Right ventricle myocardium inferior (tissue), 1 donor: ENCODE results near the gene ATP10A. TPM values are rescaled to one million over a fixed set of nuclear protein-coding genes. Genes with fewer than 3 reads are reported as not detected.
"Not testable (repeated sequence)": the region's sequence is repeated elsewhere in the genome, so short reads cannot be mapped to it uniquely, and the experiment has no call there.

Experiments used
- ATAC-seq: fragments of 200-7000 bp; cut with Tn5 transposase; one replicate; pipeline ENCODE4 v1.9.1; 2020; ENCODE audit warnings: mild to moderate bottlenecking, moderate library complexity
- DNase-seq: peaks from one replicate; pipeline ENCODE4 v3.0.0; 2021; ENCODE audit errors: missing footprints
- intact Hi-C: fragments of 100-400 bp; cut with DNase I; formaldehyde crosslinking; loops from one replicate; pipeline ENCODE4 v1.11.0; 2022
- total RNA-seq: library from RNA; stranded (reverse); fragmentation: NEBNext Ultra II Directional; extraction: Animal tissue kit (Norgen Biotek cat#: 25700); gene quantifications from one replicate; pipeline ENCODE4 v1.2.1, GENCODE V29; 2021
- donor health status: DM: no; HTN: yes; CAD: no; lungs with severe emphysema.

The ATP10A gene
- total RNA-seq, 1 donor from 2014 or later: 1.7 TPM

DNA sequence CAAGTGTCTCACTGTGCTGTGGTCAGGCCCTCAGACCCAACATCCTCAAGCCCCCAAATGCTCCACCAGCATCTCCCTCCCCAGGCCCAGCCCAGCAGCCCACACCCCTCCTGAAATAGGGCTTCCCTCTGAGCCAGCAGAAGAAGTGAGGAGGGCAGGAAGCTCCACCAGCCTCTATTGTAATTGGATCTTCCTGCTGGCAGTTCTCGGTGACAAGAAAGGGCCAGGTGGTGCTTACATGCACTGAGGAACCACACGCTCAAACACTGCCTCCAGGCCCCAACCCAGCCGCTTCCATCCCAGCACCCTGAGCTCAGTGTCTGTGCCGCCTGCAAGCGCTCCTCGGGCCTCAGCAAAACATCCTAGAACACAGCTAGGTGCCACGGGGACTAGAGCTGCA is 96.7 kb downstream of the ATP10A start:
- intact Hi-C loops: no loop called here
- DNase-seq (no peak), ATAC-seq (no peak)

DNA sequence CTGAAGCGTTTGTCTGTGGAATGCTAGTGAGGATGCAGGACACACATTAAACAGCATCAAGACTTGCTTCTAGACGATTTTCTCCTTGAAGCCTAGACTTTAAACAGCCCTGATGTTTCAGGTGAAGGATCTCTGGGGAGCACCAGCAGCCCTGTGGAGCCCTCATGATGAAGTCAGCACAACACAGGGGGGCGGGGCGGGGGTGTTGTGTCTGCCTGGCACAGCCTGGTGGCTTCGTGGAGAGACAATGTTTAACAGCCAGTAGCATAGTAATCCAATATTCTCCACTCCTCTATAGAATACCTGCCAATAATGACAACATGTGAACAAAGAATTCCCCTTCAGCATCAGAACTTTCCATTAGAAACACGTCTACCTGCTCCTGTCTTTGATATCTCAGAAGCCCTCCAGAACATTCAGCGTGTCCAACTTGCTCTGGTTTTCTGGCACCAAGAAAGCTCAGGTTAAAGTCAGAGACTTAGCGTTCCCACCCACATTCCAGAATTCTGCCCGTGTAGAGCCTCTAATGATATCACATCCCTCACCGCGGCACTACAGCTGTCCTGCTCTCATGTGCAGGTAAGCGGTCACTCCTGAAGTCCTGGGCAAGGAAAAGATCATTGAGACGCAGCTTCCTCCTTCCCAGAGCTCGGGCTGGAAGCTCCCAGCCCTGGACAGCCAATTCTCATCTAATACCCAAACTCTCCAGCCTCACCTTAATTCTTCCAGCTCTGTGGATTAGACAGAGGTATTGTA is 98.0 kb downstream of the ATP10A start:
- DNase-seq (no peak), ATAC-seq (no peak)
- intact Hi-C loops: no loop called here

DNA sequence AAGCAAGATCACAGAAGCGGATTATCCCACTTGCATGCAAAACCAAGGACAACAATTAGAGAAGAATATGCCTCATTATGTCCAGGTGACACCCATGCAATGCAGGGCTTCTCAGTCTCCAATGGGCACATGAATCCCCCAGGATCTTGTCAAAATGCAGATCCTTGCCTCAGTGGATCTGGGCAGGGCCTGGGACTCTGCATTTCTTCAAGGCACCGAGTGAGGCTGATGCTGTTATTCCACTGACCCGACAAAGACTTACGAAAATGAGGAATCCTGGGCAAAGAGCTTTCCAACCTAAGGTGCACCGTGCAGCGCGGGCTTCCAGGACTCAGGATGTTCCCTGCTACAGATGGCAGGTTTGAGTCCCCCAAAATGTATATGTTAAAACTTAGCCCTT is 99.2 kb downstream of the ATP10A start:
- intact Hi-C loops: no loop called here
- no peak for DNase-seq
- ATAC-seq: no peak

DNA sequence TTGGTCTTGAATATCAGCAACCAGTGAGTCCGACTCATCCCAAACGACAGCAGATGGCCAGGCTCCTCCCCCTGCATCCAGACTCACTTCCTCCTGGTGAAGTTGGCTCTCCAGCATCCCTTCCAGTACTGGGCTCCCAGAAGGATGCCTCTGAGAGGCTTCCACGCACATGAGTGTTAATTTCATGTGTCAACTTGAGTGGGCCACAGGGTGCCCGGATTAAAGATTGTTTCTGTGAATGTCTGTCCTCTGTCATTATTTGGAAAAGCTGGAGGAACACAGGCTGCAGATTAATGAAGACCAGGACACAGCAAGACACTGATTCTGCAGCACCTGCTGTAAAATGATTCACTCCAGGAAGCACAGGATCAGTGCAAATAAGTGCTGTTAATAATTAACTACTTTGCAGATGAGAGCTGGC is 99.8 kb downstream of the ATP10A start:
- ATAC-seq (no peak), DNase-seq (no peak)
- intact Hi-C loops: no loop called here

DNA sequence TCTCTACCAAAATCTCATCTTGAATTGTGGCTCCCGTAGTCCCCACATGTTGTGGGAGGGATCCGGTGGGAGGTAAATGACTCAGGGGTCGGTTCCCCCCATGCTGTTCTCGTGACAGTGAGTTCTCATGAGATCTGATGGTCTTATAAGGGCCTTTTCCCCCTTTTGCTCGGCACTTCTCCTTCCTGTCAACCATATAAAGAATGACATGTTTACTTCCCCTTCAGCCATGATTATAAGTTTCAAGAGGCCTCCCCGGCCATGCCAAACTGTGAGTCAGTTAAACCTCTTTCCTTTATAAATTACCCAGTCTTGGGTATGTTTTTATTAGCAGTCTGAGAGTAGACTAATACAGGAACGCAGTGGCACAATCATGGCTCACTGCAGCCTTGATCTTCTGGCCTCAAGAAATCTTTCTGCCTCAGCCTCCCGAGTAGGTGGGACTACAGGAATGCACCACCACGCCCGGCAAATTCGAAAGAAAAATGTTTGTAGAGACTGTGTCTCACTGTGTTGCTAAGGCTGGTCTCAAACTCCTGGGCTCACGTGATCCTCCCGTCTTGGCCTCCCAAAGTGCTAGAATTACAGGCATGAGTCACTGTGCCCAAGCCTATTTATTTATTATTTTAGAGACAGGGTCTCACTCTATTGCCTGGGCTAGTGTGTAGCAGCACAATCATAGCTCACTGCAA is 101.0 kb downstream of the ATP10A start:
- no peak for DNase-seq
- intact Hi-C loops: no loop called here
- ATAC-seq: no peak

DNA sequence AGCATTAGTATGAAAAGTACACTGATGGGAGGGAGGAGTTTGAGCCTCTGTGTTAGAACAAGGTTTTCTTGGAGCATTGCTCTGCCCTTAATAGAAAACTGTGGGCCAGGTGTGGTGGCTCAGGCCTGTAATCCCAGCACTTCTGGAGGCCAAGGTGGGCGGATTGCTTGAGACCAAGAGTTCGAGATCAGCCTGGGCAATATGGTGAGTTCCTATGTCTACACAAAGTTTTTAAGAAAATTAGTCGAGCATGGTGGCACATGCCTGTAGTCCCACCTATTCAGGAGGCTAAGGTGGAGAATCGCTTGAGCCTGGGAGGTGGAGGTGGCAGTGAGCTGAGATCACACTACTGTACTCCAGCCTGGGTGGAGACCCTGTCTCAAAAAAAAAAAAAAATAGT is 103.7 kb downstream of the ATP10A start:
- DNase-seq (no peak), ATAC-seq (no peak)
- intact Hi-C loops: no loop called here

DNA sequence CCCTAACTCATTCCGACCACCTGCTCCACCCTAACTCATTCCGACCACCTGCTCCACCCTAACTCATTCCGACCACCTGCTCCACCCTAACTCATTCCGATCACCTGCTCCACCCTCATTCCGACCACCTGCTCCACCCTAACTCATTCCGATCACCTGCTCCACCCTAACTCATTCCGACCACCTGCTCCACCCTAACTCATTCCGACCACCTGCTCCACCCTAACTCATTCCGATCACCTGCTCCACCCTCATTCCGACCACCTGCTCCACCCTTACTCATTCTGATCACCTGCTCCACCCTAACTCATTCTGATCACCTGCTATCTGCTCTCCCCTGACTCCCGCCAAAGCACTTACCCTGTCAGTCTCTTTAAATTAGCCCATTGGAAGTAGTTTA is 104.5 kb downstream of the ATP10A start:
- intact Hi-C loops, DNase-seq, ATAC-seq: not testable (repeated sequence)

DNA sequence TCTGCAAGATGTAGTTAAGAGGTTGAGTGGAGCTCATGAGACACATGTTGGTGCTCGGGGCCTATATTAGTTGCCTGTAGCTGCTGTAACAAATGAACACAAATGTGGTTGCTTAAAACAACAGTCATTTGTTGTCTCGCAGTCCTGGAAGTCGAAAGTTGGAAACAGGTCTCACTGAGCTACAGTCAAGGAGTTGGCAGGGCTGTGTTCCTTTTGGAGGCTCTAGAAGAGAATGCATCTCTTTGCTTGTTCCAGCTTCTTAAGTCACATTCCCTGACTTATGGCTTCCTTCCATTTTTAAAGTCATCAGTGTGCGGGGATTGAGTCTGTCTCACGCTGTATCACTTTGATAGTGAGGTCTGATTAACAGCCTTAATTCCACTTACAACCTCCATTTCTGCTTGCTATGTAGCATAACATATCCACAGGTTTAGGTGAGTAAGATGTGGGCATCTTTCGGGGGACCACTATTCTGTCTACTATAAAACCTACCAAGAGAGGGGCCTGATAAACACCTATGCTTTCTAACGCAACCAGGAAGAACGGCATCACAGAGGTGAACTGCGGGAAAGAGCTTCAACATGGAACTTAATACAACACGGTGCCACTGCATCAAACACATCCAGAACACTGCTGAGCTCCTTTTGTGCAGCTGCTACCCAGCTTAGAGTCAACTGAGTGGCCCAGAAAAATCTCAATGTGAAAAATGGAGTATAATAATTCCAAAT is 119.4 kb downstream of the ATP10A start:
- ATAC-seq: peak; percentile 75
- intact Hi-C loops: no loop called here
- no peak for DNase-seq

DNA sequence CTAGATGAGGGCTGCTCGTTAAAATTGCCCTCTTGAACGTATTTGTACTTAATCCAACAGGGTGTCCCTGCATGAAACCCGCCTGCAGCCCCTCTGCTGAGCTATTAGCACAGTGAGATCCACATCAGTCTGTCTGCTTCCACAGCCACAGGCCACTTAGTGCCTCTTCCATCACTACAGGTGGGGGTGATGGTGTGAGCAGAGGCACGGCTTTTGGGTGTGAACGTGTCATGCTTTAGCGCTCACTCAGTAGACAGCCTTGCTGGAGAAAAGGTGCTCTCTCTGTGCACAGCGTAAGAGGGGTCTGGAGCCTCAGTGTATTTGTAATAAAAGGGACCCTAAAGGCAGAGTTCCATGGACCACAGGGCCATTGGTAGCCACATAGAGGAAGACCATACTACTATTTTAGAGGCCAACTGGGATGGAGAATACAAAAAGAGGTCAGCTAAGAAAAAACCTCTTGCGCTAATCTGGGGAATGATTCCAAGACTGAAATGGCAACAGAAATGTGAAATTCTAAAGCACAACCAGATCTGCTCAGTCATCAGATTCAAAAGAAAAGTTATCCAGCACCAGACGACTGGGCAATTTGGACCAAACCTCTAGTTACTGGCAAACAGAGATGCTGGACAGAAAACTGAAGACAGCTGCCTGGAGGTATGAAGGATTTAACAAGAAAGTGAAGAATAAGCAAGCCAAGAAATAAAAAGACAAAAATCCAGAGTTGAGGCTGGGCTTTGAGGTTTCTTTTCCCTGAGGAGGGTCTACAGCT is 120.2 kb downstream of the ATP10A start:
- DNase-seq (no peak), ATAC-seq (peak; percentile 60)
- intact Hi-C loops: no loop called here

DNA sequence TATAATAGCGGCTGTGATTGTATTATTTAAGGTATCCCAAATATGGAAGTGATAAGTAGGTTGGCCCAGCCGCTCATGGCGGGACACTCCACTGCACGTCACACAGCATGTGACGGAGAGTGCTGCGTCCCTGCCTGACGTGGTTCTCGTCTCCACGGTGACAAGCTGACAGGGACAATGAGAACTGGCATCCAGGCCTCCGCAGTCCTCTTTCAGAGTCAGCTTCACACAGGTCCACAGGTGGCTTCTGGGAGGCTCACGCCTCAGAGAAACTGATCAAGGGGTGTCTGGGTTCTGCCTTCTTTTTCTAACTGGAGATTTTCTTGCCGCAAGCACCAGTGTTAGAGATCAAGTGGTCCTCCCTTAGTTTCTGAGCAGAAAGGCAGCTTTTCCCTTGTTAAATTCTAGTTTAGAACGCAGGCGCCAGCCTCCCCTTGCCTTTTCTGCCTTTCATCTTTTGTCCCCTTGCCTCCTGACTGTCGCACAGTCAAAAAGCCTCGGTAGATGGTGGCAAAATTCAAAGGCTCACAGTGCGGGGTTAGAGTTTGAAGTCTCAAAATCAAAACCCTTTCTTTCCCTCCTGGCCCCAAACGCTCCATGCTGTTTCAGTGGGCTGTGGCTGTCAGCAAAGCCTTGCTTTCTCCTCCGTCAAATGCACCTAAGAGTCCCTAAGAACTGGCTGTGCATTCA is 120.9 kb downstream of the ATP10A start:
- intact Hi-C loops: no loop called here
- no peak for ATAC-seq
- no peak for DNase-seq

DNA sequence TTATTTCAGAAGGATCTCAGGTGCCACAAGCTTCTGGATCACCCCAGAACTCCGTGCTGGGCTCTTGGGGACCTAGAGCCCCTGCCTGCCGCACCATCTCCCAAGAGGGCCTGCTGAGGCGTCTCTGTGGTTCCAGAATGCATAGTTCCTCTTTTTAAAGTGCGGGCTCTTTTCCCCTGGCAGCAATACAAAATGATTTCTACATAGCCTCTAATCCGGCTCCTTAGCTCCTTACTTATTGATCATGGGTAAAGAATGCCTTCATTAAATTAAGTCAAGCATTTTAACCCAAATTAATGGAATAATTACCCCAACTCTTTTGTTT is 121.9 kb downstream of the ATP10A start:
- no peak for DNase-seq
- no peak for ATAC-seq
- intact Hi-C loops: no loop called here

DNA sequence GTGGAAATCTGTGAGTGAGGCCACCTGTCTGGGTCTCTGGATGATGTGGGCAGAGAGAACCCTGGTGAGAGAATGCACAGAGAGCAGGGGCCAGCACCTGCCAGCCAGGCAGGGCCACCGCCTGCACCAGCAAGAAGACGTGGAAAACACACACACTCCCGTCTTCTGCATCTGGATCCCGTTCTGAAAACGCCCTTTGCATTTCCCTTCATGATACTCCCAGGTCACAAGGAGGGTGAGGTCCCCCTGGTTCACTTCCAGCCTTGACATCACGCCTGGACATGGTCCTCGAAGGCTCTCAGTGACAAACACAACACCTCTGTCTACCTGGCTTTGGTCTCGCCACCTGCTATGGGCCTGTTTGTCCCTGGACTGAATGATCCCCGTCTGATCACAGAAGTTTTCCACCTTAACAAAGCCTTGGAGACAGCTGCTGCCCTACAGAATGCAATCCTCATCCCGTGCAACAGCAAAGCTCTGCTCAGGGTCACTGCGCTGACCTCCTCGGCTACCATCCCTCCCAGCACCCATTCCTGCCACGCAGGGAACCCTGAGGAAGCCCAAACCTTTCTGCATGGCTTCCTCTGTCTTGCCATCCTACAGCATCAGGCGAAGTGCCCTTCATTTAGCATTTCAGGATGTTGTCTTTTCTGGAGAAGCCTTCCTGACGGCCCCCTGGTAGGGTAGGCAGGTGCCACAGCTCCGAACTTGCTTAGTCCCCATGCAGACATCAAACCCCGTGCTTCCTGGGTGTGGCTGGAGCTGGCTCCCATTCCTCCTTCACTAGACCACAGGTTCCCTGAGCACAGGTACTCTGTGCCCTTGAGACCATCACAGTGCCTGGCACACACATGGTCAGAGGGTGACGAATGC is 122.5 kb downstream of the ATP10A start:
- ATAC-seq (no peak), DNase-seq (no peak)
- intact Hi-C loops: no loop called here

DNA sequence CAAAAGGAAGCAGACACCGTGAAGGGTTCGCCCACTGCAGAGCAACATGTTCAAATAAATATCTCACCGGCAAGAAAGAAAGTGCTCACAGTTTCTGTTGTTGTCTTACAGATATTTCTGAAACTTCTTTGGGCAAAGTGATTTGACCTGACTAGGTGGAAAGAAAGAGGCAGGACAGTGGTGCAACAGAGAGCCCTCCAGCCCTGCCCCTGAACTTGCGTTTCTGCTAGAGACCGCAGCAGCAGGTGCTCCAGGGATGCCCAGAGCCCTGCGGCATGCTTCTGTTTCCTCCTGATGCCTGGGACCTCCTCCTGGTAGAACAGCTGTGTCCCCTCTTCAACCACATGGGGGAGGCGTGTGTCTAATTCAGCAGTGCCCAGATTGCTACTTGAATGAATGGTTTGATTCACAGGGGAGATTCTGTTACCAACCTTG is 123.4 kb downstream of the ATP10A start:
- intact Hi-C loops: loop anchor here (5.0 kb wide), 1 partner anchor 193 kb away; no protein-coding TSS in a partner anchor
- ATAC-seq (no peak), DNase-seq (no peak)

DNA sequence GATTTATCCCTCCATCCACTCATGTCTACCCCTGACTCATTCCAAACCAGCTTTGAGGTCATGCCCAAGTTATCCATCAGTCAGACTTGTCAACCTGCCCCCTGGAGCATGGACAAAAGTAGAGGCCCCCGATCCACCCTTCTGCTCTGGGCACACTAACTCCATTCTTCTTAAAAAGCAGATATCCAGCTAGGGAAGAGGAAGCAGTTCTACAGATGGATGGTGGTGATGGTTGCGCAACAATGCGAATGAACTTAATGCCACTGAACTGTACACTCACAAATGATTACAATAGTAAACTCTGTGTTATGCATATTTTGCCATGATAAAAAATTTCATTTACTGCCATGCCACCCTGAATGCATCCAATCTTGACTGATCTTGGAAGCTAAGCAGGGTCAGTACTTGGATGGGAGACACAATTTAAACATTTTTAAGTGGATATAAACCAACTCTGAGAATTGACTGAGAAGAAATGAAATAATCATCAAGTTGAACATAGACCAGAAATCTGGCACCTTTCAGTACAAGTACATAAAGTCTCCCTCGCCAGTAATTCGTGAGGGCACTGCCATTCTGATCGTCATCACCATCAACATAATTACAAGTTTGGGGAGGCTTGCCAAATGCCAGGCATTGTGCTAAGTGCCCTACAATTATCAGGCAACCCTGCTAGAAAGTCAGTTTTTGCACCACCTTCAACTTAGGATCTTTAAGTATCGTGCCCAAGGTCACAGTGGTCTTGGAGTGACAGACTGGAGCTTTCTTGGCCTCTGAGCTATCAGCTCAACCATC is 124.8 kb downstream of the ATP10A start:
- intact Hi-C loops: loop anchor here (5.0 kb wide), 1 partner anchor 194 kb away; no protein-coding TSS in a partner anchor
- ATAC-seq: no peak
- no peak for DNase-seq

DNA sequence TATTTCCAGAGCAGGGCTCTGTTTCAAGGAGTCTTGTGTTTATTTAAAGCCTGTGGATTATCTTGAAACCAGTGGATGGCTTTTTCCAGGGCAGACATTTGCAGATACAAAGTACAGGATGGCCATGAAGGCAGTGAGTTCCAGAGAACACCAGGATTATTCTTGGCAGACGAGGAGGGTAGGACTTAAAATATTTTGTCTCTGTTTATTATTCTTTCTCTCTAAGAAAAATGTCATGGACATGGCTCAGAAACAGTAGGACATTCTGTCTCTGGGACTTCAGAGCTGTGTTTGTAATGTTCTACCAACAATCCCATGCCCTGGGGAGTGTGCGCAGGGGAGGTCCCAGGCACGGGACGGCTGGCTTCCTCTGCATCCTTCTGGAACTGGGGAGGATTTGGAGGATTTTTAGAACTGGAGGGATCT is 125.9 kb downstream of the ATP10A start:
- DNase-seq: no peak
- intact Hi-C loops: loop anchor here (5.0 kb wide), 1 partner anchor 195 kb away; no protein-coding TSS in a partner anchor

DNA sequence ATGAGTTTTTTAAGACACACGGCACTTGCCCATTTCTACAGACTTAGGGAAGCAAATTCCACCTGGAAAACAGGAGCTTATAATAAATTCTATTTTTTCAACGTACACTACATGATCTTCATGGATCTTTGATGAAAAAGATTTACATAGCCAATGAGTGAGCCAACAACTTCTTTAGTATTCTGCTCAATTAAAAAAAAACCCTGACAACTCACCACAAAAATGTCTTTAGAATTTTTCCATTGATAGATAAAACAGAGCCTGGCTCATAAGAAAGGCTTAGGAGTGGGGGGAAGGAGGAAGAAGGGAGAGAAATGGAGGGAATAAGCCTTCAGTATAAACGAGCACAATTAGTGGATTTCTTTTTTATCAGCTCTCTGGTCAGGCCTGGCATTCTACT is 126.7 kb downstream of the ATP10A start:
- DNase-seq (no peak), ATAC-seq (no peak)
- intact Hi-C loops: loop anchor here (5.0 kb wide), 1 partner anchor 196 kb away; no protein-coding TSS in a partner anchor

More for the DNA sequence above, 125.9 kb downstream of the ATP10A start:
- ATAC-seq: peak; percentile 87
